SH-SY5Y (cell line): Measurements from ENCODE around the gene ITGA1.

Experiments
- GATA2 ChIP-seq: IDR thresholded peaks from 2 replicates; pipeline ENCODE4 v1.6.1; 2011; ENCODE audit warnings: mild to moderate bottlenecking, low read depth, low read length
- GATA3 ChIP-seq: IDR thresholded peaks from 2 replicates; pipeline ENCODE4 v1.6.1; 2011; ENCODE audit warnings: low read depth, mild to moderate bottlenecking, low read length, moderate library complexity

DNA sequence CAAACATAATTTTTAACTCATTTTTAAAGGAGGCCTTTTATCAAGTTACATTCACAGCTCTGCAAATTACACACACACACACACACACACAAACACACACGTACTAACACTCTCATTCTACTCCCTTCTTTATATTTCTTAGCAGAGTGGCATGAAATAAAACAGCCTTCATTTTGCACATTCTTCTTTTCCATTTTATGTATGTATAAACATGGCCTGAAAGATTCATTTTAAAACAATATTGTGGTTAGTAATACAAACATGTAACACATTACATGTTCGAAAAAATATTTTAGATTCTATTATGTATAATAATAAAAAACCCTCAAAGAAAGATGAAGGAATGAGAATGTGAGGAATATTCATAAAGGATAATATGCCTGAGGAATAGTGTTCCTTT is 115.4 kb downstream of the ITGA1 start:
- TF ChIP-seq GATA2: no peak
- no peak for TF ChIP-seq GATA3
